ENCODE data around the gene REELD1. TPM values are rescaled to one million over a fixed set of nuclear protein-coding genes. Genes with fewer than 3 reads are reported as not detected.

Gene REELD1
- total and polyA plus RNA-seq, 8 donors = 0.30 to 0.73 TPM; not detected in 6

DNA sequence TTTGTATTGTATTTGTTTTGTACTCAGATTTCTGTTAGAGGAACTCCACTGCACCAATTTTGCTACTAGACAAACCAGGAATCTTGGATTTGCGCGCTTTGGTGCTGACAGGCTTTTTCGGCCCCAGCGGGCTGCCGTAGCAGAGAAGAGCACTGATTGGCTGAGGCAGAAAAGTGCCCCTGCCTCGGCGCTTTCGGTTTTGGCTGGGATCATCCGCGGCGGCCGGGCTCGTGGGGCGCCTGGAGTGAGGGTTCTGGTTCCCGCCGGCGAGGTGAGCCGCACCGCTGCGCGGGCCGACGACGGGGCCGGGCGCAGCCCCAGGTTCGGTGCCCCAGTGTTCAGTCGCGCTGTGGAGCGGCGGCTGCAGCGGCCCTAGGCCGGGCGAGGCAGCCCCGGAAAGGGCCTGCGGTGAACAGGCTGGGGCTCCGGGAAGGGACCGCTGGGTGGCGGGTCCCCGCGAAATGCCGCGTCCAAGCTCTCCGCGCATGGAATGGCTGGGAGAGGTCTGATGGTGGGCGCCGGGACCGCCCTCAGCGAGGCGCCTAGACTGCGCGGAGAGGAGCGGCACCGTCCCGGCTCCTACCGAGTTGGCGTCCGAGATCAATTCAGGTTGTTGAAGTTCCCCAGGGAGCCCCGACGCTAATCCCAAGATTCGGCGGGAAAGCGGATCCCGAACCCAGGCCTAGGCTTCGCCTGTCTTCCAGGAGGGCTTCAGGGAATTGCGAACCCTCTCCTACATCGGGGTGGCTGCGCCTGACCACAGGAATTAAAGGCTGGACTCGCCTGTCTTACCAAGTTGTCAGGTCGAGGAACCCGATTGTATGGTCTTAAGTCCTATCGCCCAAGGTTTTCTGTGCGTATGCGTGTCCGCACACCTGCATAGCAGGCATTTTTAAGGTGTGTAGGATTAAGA, 38.5 kb upstream of the REELD1 start, which contains the start of gene LSM6:
Gene LSM6 (plus strand): TSS at position 178 of the 913 bp plus-strand sequence. CDS start 7,204 bp downstream, outside the sequence.
- intact Hi-C loops (cut with DNase I; ENCODE audit: low total_unique reads) = no loop called here

DNA sequence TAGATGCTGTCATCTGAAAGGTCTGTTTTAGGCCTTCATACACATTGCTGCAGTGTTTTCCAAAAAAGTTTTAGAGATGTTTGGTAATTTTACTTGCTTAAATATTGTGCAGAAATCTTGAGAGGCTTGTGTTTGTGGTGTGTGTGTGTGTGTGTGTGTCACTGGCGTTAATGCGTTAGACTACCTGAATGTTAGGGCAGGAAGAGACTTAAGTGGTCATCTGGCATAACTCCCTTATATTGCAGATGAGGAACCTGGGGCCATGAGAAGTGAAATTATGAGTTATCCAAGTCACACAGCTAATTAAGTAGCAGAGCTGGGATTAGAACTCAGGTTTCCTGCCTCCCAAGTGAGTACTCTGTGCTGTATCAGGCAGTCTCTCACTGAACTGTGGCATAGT, 37.4 kb upstream of the REELD1 start:
- 57 to 73% (median 68%) methylated on average over 2 of the region's 2 CpGs for WGBS, 5 donors
- H3K9me3 ChIP-seq = no peaks in the 10 kb centered on the region
- H3K4me3 ChIP-seq = peak overlapping the region; percentile 72 to 89 (median 84)
- no peak for TF ChIP-seq CTCF (IDR thresholded peaks at IDR 0.05)
- TF ChIP-seq POLR2A (IDR thresholded peaks at IDR 0.05) = no peak
- TF ChIP-seq EP300 (IDR thresholded peaks at IDR 0.05) = no peak
- no peak for TF ChIP-seq POLR2AphosphoS5 (IDR thresholded peaks at IDR 0.05)
- H3K4me1 ChIP-seq = peaks cover 24 to 62% (median 40%) of the 10 kb centered on the region in 4 donors
- no peaks in the 10 kb centered on the region for H3K36me3 ChIP-seq
- H3K27ac ChIP-seq = peak overlapping the region in 1 of 5 donors; percentile 97
- H3K27me3 ChIP-seq = no peaks in the 10 kb centered on the region
- intact Hi-C loops (cut with DNase I; ENCODE audit: low total_unique reads) = no loop called here
- DNase-seq = peak in 1 of 2 donors; percentile 12

More for the DNA sequence above, 38.5 kb upstream of the REELD1 start, which contains the start of gene LSM6:
- no peaks in the 10 kb centered on the region for H3K27me3 ChIP-seq
- H3K36me3 ChIP-seq = no peaks in the 10 kb centered on the region
- H3K27ac ChIP-seq = peak within 1 kb of the TSS; percentile 90 to 98 (median 93)
- no peaks in the 10 kb centered on the region for H3K9me3 ChIP-seq
- WGBS, 5 donors = 0% methylated on average over 30 to 75 of the region's 75 CpGs
- H3K4me3 ChIP-seq = peak within 1 kb of the TSS; percentile 72 to 89 (median 84)
- peak in 1 of 7 experiments; percentile 17 for TF ChIP-seq CTCF (IDR thresholded peaks at IDR 0.05)
- TF ChIP-seq EP300 (IDR thresholded peaks at IDR 0.05) = no peak
- TF ChIP-seq POLR2A (IDR thresholded peaks at IDR 0.05) = peak in 1 of 4 donors; percentile 35
- peak; percentile 73 to 89 (median 81) for TF ChIP-seq POLR2AphosphoS5 (IDR thresholded peaks at IDR 0.05)
- peak; percentile 89 to 96 for DNase-seq
- peaks cover 24 to 51% (median 38%) of the 10 kb centered on the region in 4 donors for H3K4me1 ChIP-seq

DNA sequence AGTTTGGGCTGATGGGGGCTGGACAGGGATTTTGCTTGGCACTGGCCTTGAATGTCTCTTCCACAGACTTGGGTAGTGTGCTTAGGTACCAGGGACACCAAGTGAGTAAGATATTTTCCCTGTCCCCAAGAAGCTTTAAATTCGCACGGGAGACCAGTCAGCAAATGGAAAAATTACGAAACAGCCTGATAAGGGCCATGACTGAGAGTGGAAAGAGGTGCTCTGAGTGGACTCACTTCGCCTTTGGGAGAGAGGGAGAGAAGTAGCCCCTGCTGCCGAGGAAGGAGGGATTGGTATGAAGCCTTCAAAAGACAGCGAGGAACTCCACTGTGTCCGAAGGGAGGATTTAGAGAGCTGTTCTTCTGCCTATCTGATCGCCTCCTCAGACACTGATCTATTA, 36.2 kb upstream of the REELD1 start:
- Histone ChIP-seq H3K4me3 (no peak overlapping the region), H3K27me3 (no peaks in the 10 kb centered on the region), H3K4me1 (peaks cover 24 to 70% (median 44%) of the 10 kb centered on the region in 4 donors), H3K36me3 (peaks cover 0 to 6% (median 2%) of the 10 kb centered on the region in 4 donors), H3K9me3 (no peaks in the 10 kb centered on the region), H3K27ac (no peak overlapping the region)
- no peak for TF ChIP-seq POLR2AphosphoS5 (IDR thresholded peaks at IDR 0.05)
- TF ChIP-seq CTCF (IDR thresholded peaks at IDR 0.05) = no peak
- TF ChIP-seq EP300 (IDR thresholded peaks at IDR 0.05) = no peak
- TF ChIP-seq POLR2A (IDR thresholded peaks at IDR 0.05) = no peak
- WGBS, 5 donors = 64 to 79% (median 70%) methylated on average over 8 of the region's 8 CpGs
- intact Hi-C loops (cut with DNase I; ENCODE audit: low total_unique reads) = no loop called here
- no peak for DNase-seq

- H3K4me3 ChIP-seq = no peak overlapping the region
- intact Hi-C loops (cut with DNase I; ENCODE audit: low total_unique reads) = no loop called here
- H3K4me1 ChIP-seq = peaks cover 24 to 70% (median 44%) of the 10 kb centered on the region in 4 donors
These were observed 34.5 kb upstream of the REELD1 start for GRCh38 chr4:146179784-146180370.

More at GRCh38 chr4:146179784-146180370, 34.5 kb upstream of the REELD1 start:
- peak in 1 of 2 donors; percentile 10 for DNase-seq
- Histone ChIP-seq H3K27me3 (no peaks in the 10 kb centered on the region), H3K9me3 (no peaks in the 10 kb centered on the region), H3K36me3 (peaks cover 5 to 20% (median 19%) of the 10 kb centered on the region in 4 donors), H3K27ac (peak overlapping the region in 2 of 5 donors; percentile 5 to 15)
- 24 to 44% (median 29%) methylated on average over 7 of the region's 7 CpGs for WGBS, 5 donors
- TF ChIP-seq EP300 (IDR thresholded peaks at IDR 0.05) (no peak), CTCF (IDR thresholded peaks at IDR 0.05) (no peak), POLR2AphosphoS5 (IDR thresholded peaks at IDR 0.05) (no peak), POLR2A (IDR thresholded peaks at IDR 0.05) (no peak)

Measured in stomach (tissue), 9 donors.